ENCODE measurements around the gene GPER1. TPM values are rescaled to one million over a fixed set of nuclear protein-coding genes. Genes with fewer than 3 reads are reported as not detected.

The GPER1 gene
- total RNA-seq, 4 donors from 2014 or later = 4.6 to 19.9 (median 11.0) TPM

DNA sequence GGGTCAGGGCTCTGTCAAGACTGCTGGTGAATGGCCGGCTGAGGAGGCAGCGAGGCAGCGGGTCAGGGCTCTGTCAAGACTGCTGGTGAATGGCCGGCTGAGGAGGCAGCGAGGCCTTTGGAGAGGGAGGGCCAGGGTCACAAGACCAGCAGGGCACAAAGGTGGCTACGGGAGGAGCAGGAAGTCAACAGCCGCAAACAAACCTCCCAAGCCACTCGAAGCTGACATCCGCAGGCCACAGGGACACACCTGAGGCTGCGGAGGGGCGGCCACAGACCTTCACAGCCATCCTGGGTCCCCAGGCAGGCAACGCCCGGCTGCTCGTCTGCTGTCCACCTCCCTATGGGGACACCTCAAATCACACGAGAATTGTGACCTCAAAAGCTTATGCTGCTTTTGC, 8.9 kb upstream of the GPER1 start:
- DNase-seq (ENCODE audit: extremely low spot score) = no peak
- Histone ChIP-seq H3K9me3 (no peaks in the 10 kb centered on the region), H3K36me3 (no peaks in the 10 kb centered on the region), H3K4me1 (peaks cover 17 to 41% (median 31%) of the 10 kb centered on the region in 4 donors), H3K27me3 (no peaks in the 10 kb centered on the region), H3K27ac (replicated peaks in 1 of 4) (no peak overlapping the region), H3K4me3 (no peak overlapping the region)
- intact Hi-C loops (cut with DNase I) = no loop called here
- TF ChIP-seq, protein P1, sequence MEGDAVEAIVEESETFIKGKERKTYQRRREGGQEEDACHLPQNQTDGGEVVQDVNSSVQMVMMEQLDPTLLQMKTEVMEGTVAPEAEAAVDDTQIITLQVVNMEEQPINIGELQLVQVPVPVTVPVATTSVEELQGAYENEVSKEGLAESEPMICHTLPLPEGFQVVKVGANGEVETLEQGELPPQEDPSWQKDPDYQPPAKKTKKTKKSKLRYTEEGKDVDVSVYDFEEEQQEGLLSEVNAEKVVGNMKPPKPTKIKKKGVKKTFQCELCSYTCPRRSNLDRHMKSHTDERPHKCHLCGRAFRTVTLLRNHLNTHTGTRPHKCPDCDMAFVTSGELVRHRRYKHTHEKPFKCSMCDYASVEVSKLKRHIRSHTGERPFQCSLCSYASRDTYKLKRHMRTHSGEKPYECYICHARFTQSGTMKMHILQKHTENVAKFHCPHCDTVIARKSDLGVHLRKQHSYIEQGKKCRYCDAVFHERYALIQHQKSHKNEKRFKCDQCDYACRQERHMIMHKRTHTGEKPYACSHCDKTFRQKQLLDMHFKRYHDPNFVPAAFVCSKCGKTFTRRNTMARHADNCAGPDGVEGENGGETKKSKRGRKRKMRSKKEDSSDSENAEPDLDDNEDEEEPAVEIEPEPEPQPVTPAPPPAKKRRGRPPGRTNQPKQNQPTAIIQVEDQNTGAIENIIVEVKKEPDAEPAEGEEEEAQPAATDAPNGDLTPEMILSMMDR (IDR thresholded peaks at IDR 0.05) = no peak
- TF ChIP-seq EP300 (IDR thresholded peaks at IDR 0.05) = no peak
- WGBS = 93% methylated on average over 9 of the region's 15 CpGs

DNA sequence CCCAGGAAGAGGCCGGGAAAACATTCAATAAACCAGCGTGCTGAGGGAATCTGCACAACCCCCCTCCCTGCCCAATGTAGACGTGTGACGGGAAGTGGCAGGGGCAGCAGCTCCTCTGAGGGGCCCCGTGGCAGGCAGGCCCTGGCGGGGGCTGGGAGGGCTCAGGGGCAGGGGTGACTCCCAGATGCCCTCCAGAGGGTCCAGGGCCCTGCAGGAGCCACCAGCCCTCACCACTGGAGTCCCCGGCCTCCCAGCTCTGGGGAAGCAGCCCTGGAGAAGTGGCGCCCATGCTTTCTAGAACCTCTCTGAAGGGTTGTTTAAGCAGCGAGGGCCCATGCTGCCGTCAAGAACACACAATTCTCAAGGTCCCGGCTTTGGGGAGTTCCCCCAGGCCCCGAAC, 8.4 kb upstream of the GPER1 start:
- peaks cover 17 to 46% (median 32%) of the 10 kb centered on the region in 4 donors for H3K4me1 ChIP-seq
- no peaks in the 10 kb centered on the region for H3K36me3 ChIP-seq
- no peak overlapping the region for H3K4me3 ChIP-seq
- H3K27ac ChIP-seq (replicated peaks in 1 of 4) = no peak overlapping the region
- no peak for DNase-seq (ENCODE audit: extremely low spot score)
- WGBS = 85% methylated on average over 12 of the region's 12 CpGs
- no peaks in the 10 kb centered on the region for H3K27me3 ChIP-seq
- no peaks in the 10 kb centered on the region for H3K9me3 ChIP-seq
- intact Hi-C loops (cut with DNase I) = no loop called here
- TF ChIP-seq, protein P1 (IDR thresholded peaks at IDR 0.05) = no peak
- TF ChIP-seq EP300 (IDR thresholded peaks at IDR 0.05) (no peak), POLR2A (IDR thresholded peaks at IDR 0.05; ENCODE audit: low read depth) (no peak), POLR2AphosphoS5 (IDR thresholded peaks at IDR 0.05) (no peak)

DNA sequence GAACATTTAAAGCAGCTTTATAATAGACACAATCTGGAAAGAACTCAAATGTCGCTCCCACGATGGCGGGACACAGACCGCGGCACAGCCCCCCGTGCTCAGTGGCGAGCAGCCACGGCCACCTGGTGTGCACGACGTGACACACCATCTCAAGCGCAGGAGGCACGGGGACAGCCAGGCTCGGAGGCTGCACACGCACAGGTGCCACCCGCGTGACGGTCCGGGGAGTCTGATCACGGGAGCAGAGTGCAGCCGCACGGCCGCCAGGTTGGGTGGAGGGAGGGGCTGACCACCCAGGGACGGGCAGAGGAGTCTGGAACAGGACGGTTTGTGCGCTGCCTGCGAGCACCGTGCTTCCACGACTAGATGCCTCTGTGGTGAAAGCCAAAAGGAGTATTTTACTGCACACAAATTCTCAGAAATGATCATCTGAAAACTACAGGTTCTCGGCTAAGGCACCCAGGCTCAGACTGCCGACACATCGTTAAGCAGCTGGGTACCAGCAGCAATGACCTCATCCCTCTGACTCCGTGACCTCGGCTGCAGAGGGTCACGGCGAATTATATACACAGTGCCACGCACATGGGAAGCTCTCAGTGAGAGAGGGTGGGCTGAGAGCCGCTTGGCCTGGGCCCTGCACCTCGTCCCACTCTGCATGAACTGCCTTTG, 7.5 kb upstream of the GPER1 start:
- DNase-seq (ENCODE audit: extremely low spot score) = no peak
- Histone ChIP-seq H3K36me3 (no peaks in the 10 kb centered on the region), H3K4me1 (peaks cover 17 to 49% (median 32%) of the 10 kb centered on the region in 4 donors), H3K9me3 (no peaks in the 10 kb centered on the region), H3K4me3 (no peak overlapping the region), H3K27ac (replicated peaks in 1 of 4) (no peak overlapping the region), H3K27me3 (no peaks in the 10 kb centered on the region)
- TF ChIP-seq POLR2A (IDR thresholded peaks at IDR 0.05; ENCODE audit: low read depth) (no peak), POLR2AphosphoS5 (IDR thresholded peaks at IDR 0.05) (no peak), EP300 (IDR thresholded peaks at IDR 0.05) (no peak)
- TF ChIP-seq, protein P1 (IDR thresholded peaks at IDR 0.05) = no peak
- intact Hi-C loops (cut with DNase I) = no loop called here
- 89% methylated on average over 38 of the region's 38 CpGs for WGBS

DNA sequence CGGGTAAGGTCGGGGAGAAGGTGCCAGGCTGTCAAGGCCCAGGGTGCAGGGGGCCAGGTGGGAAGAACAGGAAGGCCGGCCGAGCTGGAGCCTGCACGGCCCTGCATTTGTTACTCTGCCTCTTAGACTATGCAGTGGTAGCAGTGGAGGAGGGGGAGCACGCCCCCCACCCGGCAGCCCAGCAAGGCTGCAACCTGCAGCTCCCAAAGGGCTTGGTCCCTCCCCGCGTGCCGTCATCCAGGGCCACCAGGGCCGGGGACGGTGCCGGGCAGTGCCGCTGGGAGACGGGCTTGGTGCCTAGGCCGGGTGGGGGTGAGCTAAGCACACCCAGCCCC, 7.0 kb upstream of the GPER1 start:
- 86% methylated on average over 9 of the region's 16 CpGs for WGBS
- intact Hi-C loops (cut with DNase I) = no loop called here
- Histone ChIP-seq H3K4me3 (no peak overlapping the region), H3K9me3 (no peaks in the 10 kb centered on the region), H3K4me1 (peaks cover 17 to 49% (median 35%) of the 10 kb centered on the region in 4 donors), H3K27me3 (no peaks in the 10 kb centered on the region), H3K27ac (replicated peaks in 1 of 4) (no peak overlapping the region), H3K36me3 (no peaks in the 10 kb centered on the region)
- no peak for DNase-seq (ENCODE audit: extremely low spot score)
- TF ChIP-seq POLR2AphosphoS5 (IDR thresholded peaks at IDR 0.05) = no peak
- no peak for TF ChIP-seq EP300 (IDR thresholded peaks at IDR 0.05)
- TF ChIP-seq, protein P1 (IDR thresholded peaks at IDR 0.05) = no peak
- TF ChIP-seq POLR2A (IDR thresholded peaks at IDR 0.05; ENCODE audit: low read depth) = no peak

DNA sequence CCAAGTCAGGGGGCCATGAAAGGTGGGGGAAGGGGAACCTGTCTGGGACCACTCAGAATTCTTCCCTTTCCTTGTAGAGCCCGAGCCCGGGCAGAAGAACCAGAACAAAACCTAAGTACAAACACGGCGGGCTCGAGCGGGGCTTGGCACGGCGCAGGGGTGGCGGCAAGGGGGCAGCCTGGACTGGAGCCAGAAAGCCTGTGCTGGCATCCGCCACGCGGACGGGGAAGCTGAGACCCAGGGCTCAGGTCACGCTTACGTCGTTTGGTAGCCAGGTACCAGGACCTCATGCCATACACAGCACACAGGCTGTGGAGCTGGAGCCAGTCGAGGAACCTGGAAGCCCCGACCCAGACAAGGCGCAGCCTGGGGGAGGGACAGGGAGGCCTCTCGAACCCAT, 6.6 kb upstream of the GPER1 start:
- intact Hi-C loops (cut with DNase I) = no loop called here
- 93% methylated on average over 17 of the region's 20 CpGs for WGBS
- TF ChIP-seq EP300 (IDR thresholded peaks at IDR 0.05) (no peak), POLR2AphosphoS5 (IDR thresholded peaks at IDR 0.05) (no peak), POLR2A (IDR thresholded peaks at IDR 0.05; ENCODE audit: low read depth) (no peak)
- TF ChIP-seq, protein P1 (IDR thresholded peaks at IDR 0.05) = no peak
- DNase-seq (ENCODE audit: extremely low spot score) = no peak
- Histone ChIP-seq H3K4me3 (no peak overlapping the region), H3K27me3 (no peaks in the 10 kb centered on the region), H3K9me3 (no peaks in the 10 kb centered on the region), H3K4me1 (peaks cover 17 to 45% (median 38%) of the 10 kb centered on the region in 4 donors), H3K27ac (replicated peaks in 1 of 4) (no peak overlapping the region), H3K36me3 (no peaks in the 10 kb centered on the region)
